OCI-M1 (cell line): ENCODE results near the gene C1orf159.
"Not testable (repeated sequence)": the region's sequence is repeated elsewhere in the genome, so short reads cannot be mapped to it uniquely, and the experiment has no call there.

Experiments used
- DNase-seq: peaks from one replicate; lab custom pipeline; 2025; lab: John Stamatoyannopoulos, UW

The C1orf159 gene

DNA sequence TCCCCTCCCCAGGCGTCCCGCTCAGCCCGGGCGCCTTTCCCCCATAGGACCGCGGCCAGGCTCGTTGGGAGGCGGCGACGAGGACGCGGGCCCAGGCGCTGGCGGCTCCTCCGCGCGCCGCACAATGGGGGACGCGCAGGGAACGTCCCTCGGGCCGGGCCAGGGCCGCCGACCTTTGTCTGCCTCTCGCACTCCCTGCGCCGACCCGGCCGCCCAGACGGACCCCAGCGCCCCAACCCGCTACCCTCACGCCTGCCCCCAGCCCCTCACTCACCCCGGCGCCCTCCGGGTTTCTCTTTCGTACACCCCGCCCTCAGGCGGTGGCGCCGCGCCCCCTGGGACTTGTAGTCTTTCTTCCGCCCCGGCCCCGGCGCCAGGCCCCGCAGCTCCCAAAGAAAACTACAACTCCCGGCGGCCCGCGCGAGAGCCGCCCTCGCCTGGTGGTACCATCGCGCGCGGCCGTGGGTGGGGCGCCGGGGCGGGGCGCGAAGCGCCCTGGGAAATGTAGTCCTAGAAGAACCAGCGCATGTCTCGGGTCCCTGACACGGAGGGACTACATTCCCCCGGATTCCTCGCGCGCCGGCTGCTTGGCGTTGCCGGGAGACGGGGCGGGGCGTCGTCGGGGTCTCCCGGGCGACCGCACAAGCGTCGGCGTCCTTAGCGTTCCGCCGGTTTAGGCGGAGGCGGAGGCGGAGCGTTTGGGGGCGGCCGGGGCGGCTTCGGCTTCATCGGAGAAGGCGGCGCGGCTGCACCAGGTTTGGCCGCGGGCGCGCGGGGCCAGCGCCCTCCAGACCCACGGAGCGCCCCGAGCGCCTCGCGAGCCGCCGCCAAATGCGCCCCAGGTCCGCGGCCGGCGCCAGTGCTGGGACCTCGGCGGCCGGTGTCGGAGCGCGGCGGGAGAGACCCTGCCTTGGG, at the start of gene C1orf159:
Gene C1orf159 (minus strand): TSS at position 304 of the 915 bp plus-strand sequence. CDS start 24,546 bp downstream, outside the sequence.
- peak; percentile 100 for DNase-seq

DNA sequence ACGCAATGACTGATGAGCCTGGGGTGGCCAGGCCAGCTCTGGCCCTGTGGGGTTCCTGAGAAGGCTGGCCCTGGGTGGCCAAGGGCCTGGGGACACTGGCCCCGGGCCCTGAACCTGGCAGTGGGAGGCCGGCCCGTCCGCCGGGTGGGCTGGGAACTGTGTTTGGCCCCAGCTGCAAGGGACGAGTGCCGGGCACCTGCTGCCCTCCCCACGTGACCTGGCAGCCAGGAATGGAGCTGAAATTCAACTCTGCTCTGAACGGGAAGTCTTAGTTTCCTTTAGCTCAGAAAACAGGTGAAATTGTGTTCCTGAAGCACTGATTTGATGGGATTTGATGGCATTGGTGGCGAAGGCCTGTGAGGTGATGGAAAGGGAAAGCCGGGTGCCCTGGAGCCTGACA, 49.6 kb upstream of the C1orf159 start:
- no peak for DNase-seq

GRCh38 chr1:1164701-1165451, 49.0 kb upstream of the C1orf159 start:
- no peak for DNase-seq

DNA sequence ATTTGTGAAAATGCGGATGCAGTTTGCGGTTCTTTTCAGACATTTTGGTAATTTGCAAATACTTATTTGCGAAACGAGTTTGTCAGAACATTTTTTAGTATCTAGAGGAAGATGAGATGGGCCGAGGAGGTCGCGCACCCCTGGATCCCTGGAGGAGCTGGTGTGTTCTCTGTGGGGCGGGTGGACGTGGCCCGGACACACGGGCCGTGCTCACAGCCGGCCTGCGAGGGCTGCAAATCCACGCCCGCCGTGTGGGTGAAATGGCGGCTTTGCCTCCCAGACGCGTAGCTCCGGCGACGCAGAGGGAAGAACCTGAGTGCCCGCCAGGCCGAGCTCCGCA, 48.4 kb upstream of the C1orf159 start:
- no peak for DNase-seq

DNA sequence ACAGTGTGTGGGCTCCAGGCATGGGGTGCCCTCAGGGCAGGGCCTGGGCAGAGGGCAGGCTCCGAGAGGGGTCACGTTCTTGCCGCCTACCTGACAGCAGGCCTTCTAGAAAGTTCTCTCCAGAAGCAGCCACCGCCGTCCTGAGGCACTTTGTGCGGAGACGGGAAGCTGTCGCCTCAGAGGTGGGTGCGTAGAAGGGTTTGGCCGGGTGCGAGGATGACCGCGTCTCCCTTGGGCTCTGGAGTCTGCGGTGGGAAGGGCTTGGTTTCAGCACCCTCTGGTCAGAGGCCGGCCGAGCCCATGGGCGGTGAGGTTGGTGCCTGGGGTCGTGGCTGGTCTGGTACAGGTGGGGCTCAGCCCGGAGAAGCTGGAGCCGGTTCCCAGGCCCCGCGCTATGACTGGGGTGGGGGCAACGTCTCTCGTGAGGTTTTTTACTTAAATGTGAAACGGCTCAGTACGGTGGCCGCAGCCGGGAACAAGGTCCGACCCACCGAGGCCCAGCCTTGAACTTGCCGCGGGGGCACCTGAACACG, 47.7 kb upstream of the C1orf159 start:
- DNase-seq: no peak

- no peak for DNase-seq
Measured at GRCh38 chr1:1162597-1163537, 47.0 kb upstream of the C1orf159 start.

- DNase-seq: no peak
Measured at GRCh38 chr1:1161683-1162079, 45.8 kb upstream of the C1orf159 start.

DNA sequence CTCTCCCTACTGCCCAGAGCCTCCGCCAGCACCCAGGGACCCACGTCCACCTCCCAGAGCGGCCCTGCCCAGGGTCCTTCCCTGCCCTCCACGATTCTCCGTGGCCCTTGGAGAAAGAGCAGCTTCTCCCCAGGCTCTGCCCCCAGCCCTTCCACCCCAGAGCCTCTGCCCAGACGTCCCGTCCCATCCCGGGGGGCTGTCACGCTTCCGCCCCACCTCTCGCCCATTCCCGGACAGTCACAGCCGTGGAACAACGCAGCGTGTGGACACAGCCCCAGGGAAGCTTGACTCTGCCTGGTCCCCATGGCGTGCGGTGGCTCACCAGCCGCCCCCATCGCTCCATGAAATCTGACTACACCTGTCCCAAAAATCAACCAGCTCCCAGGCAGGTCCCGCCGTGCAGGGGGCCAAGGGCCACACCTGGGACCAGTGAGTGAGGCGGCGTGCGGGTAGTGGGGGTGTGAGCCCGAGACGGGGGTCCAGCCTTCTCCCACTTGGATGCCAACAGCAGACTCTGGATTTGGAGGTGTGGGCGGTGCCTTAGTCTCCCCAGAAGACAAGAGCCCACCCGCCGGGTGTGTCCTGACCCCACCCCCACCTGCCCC, 45.3 kb upstream of the C1orf159 start:
- no peak for DNase-seq

GRCh38 chr1:1160281-1160930, 44.5 kb upstream of the C1orf159 start:
- no peak for DNase-seq

DNA sequence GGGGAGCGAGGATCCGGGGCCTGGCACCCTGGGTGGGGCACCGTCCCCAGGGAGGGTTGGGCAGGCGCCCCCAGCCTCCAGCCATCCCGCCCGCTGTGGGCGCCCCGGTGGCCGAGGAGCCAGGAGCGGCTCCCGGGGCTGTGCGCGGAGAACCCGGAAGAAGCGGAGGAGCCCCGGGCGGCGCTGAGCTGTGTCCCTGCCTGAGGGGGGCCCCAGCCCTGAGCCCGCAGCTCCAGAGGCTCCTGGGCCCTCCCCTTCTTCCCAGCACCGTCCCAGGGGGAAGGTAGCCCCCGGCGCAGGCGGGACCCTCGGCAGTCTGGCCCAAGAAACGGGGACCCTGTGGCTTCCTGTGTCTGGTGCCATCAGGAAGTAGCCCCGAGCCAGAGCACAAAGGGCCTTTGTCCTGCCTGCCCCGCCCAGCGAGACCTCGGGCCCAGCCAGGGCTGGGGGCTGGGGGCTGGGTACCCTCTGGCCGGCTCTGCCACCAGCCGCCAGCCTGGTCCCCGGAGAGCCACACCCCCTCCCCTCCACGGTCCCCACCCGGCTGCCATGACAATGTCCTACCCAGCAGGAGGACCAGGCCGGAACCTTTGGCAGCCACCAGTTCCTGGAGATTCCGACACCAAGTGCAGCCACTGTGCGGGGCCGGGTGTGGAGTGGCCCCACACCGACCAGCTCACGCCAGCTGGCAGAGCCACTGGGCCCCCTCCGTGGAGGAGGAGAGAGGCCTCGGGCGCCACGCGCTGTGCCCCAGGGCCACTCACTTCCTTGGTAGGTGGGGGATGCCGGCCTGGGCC, 42.2 kb upstream of the C1orf159 start:
- DNase-seq: peak; percentile 49

- DNase-seq: peak; percentile 76
Measured at GRCh38 chr1:1157426-1157913, 41.6 kb upstream of the C1orf159 start.

DNA sequence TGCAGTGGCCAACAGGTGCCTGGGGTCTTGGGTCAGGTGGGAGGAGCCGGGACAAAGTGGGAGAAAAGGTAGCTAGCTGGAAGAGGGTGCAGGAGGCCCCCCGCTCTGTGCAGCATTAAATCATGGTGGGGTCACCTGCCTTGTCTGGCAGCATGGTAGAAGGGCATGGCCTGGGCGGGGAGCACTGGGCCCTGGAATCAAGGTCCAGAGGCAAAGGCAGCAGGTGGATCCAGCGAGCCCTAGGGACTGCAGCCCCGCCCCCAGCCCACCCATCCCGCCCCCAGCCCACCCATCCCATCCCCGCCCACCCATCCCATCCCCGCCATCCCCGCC, 41.1 kb upstream of the C1orf159 start:
- DNase-seq: no peak

DNA sequence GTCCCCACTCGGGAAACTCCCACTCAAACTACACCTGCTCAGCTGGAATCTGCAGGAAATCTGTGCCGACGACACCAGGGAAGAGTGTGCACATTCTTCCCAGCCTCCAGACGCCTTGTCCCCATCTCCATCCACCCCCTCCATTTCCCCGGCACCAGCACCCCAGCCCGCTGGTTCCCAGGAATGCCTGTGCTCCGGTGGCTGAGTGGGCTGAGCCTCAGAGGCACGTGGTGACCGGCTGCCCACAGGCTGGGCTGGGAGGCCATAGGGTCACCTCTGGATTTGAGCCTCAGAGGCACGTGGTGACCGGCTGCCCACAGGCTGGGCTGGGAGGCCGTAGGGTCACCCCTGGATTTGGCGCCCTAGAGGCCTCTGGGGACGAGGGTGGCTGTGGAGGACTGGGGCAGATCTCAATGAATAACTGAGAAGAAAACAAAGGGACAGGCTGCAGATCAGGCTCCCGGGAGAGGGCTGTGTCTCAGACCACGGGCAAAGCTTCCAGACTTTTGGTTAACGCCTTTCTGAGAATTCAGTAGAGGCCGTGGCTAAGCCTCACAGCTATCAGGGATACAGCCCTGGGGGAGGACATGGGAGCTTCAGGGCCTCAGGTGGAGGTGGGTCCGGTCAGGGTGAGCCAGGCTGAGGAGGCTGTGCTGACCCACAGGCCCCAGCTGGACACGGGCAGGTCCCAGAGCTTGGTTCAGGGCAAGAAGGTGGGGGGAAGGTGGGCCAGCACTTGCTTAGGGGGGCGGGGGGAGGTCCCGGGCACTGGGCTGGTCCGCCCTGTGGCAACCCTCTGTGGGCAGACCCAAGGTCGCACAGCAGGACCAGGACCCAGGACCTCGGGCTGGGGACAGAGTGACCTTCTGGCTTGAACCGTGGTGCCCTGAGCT, 40.5 kb upstream of the C1orf159 start:
- DNase-seq: no peak

DNA sequence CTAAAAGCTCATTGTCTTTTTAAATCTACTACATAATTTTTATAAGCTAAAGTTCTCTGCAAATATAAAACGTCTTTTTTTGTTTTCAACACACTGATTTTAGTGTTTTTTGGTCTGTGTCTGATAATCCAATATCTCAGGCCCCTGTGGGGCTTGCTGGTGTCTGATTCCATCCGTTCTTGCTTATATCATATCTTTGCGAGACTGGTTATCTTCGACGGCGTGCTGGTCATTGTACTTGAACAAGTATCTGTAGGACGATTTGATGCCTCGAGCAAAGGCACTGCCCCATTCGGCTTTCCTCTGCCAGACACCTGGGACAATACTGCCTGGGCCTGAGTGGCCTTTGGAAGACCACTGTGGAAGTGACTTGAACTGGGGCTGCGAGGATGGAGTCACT, 39.4 kb upstream of the C1orf159 start:
- no peak for DNase-seq

GRCh38 chr1:1153874-1154273, 38.0 kb upstream of the C1orf159 start:
- DNase-seq: no peak

DNA sequence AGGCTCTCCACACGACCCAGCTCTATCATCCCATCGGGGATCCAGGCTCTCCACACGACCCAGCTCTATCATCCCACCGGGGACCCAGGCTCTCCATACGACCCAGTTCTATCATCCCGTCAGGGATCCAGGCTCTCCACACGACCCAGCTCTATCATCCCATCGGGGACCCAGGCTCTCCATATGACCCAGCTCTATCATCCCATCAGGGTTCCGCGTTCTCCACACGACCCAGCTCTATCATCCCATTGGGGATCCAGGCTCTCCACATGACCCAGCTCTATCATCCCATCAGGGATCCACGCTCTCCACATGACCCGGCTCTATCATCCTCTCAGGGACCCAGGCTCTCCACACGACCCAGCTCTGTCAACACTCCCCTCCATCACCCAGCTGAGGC, 37.3 kb upstream of the C1orf159 start:
- not testable (repeated sequence) for DNase-seq

- DNase-seq: not testable (repeated sequence)
Measured at GRCh38 chr1:1152431-1152830, 36.5 kb upstream of the C1orf159 start.

GRCh38 chr1:1151306-1151705, 35.4 kb upstream of the C1orf159 start:
- no peak for DNase-seq

GRCh38 chr1:1150100-1150499, 34.2 kb upstream of the C1orf159 start:
- DNase-seq: no peak
